Measurements from ENCODE around the gene ZNF521.
A peak's percentile ranks its signal among the peaks of the same experiment; 100 is the strongest.

The ZNF521 gene

GRCh38 chr18:25335676-25336075 is 16.3 kb downstream of the ZNF521 start:
- no peak for DNase-seq (ENCODE audit: low read depth)

- no peak for DNase-seq (ENCODE audit: low read depth)
These were observed 16.9 kb downstream of the ZNF521 start for GRCh38 chr18:25335062-25335461.

GRCh38 chr18:25334588-25334987 is 17.4 kb downstream of the ZNF521 start:
- no peak for DNase-seq (ENCODE audit: low read depth)

- no peak for DNase-seq (ENCODE audit: low read depth)
These were observed 20.0 kb downstream of the ZNF521 start for GRCh38 chr18:25332002-25332401.

GRCh38 chr18:25329783-25330182 is 22.2 kb downstream of the ZNF521 start:
- DNase-seq (ENCODE audit: low read depth) = no peak

GRCh38 chr18:25327584-25327983 is 24.4 kb downstream of the ZNF521 start:
- DNase-seq (ENCODE audit: low read depth) = no peak

- no peak for DNase-seq (ENCODE audit: low read depth)
These were observed 25.5 kb downstream of the ZNF521 start for GRCh38 chr18:25326361-25326952.

GRCh38 chr18:25322806-25323205 is 29.2 kb downstream of the ZNF521 start:
- no peak for DNase-seq (ENCODE audit: low read depth)

- no peak for DNase-seq (ENCODE audit: low read depth)
These were observed 35.5 kb downstream of the ZNF521 start for GRCh38 chr18:25316381-25317018.

GRCh38 chr18:25314838-25315190 is 37.2 kb downstream of the ZNF521 start:
- DNase-seq (ENCODE audit: low read depth) = no peak

GRCh38 chr18:25314151-25314837 is 37.7 kb downstream of the ZNF521 start:
- no peak for DNase-seq (ENCODE audit: low read depth)

GRCh38 chr18:25313268-25313667 is 38.7 kb downstream of the ZNF521 start:
- no peak for DNase-seq (ENCODE audit: low read depth)

- DNase-seq (ENCODE audit: low read depth) = no peak
These were observed 41.9 kb downstream of the ZNF521 start for GRCh38 chr18:25310045-25310444.

GRCh38 chr18:25308381-25308780 is 43.6 kb downstream of the ZNF521 start:
- DNase-seq (ENCODE audit: low read depth) = no peak

- no peak for DNase-seq (ENCODE audit: low read depth)
These were observed 44.8 kb downstream of the ZNF521 start for GRCh38 chr18:25307192-25307591.

GRCh38 chr18:25306671-25307070 is 45.3 kb downstream of the ZNF521 start:
- no peak for DNase-seq (ENCODE audit: low read depth)

GRCh38 chr18:25305584-25305983 is 46.4 kb downstream of the ZNF521 start:
- no peak for DNase-seq (ENCODE audit: low read depth)

- DNase-seq (ENCODE audit: low read depth) = no peak
These were observed 51.5 kb downstream of the ZNF521 start for GRCh38 chr18:25300492-25300891.

- no peak for DNase-seq (ENCODE audit: low read depth)
These were observed 52.3 kb downstream of the ZNF521 start for GRCh38 chr18:25299426-25300300.

- peak; percentile 60 for DNase-seq (ENCODE audit: low read depth)
These were observed 53.1 kb downstream of the ZNF521 start for GRCh38 chr18:25298853-25299274.

GRCh38 chr18:25295624-25296138 is 56.3 kb downstream of the ZNF521 start:
- no peak for DNase-seq (ENCODE audit: low read depth)

GRCh38 chr18:25291150-25291549 is 60.8 kb downstream of the ZNF521 start:
- DNase-seq (ENCODE audit: low read depth) = no peak

All from fibroblast of the conjunctiva (primary cell).